SKM-1 (cell line): ENCODE results near the gene C10orf71.

Source experiments
- DNase-seq: peaks from one replicate; lab custom pipeline; 2025; ENCODE audit not compliant: unreplicated experiment; lab: John Stamatoyannopoulos, UW

Gene C10orf71

DNA sequence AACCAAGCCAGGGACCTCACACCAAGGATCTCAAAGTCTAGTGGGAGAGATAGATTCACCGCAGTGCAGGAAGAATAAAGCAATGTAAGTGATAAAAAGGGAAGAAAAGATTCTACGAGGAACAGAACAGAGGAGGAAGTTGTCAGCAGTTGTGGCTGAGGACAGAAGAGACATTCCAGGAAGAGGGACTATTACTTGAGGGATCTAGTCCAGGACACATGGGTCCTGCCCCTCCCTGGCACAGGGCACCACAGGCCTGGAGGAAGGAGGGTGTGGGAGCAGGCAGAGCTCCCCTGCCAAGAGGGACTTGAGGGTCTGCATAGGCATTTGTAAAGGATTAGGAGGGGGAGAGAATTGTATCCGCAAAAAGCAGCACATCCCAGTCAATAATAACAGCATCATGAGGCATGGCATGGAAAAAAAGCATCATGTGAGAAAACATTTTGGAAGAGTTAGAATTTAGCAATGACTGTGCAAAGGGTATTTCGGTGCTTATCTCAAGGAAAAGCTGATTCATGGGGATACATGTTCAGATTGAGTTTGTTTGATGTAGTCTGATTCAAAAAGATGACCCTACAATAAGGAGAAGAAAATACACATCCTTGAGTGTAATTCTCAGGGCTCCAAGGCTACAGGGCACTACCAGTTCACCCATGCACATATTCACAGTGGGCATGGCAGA is 12.7 kb downstream of the C10orf71 start:
- DNase-seq: no peak

- no peak for DNase-seq
Observed at GRCh38 chr10:49312246-49312869, 13.4 kb downstream of the C10orf71 start.

DNA sequence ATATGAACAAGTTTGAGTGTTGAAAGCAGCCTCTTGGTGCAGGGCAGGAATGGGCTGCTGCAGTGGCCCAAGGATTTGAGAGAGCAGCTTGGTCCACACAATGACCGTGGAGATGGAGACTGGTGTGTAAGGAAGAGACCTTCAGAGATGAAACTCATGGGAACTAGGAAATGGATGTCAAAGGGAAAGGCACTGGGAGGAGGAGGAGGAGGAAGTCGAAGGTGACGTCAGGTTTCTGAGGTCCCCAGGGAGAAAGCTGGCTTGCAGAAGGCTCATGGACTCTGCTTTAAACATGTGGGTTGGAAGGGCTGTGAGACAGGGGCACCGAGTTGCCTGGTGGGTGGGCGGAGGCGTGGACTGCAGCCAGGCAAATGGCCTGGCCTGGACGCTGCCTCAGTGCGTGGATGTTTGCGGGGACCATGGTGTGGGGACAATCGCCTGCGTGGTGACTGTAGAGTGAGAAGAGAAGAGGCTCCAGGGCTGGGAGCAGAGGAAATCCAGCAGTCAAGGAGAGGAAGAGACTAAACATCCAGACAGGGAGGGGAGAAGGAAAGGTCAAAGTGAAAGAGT is 14.6 kb downstream of the C10orf71 start:
- DNase-seq: no peak

DNA sequence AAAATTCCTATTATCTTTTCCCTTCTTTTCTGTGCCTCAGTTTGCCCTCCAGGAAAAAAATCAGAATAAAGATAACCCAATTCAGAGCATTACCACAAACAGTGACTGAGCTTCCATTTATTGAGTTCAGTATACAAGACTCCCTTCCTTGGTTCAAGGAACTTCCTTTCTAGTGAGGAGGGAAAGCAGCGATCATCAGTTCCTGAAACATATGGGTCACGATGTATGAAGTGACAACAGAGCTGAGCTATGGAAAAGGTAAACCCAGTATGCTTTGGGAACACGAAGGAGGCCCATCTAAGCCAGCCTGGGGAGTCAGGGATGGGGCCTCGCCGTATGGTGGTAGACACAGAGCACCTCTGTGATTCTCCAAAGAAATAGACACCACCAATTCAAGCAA is 15.8 kb downstream of the C10orf71 start:
- no peak for DNase-seq

DNA sequence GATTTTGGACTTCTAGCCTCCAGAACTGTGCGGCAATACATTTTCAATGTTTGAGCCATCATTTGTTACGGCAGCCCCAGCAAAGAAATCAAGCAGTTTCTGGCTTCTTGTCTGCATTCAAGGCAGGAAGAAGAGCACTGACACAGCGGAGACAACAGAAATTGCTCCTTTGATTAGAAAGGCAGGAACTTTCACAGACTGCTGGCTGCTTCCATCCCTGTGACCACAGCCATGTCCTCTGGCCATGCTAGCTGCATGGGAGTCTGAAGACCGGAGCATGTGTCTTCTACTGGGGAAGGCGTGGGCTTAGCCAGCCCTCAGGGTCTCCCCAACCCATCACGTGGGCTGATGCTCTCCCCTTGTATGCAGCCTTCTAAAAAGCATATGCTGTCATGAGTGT is 19.1 kb downstream of the C10orf71 start:
- DNase-seq: no peak

DNA sequence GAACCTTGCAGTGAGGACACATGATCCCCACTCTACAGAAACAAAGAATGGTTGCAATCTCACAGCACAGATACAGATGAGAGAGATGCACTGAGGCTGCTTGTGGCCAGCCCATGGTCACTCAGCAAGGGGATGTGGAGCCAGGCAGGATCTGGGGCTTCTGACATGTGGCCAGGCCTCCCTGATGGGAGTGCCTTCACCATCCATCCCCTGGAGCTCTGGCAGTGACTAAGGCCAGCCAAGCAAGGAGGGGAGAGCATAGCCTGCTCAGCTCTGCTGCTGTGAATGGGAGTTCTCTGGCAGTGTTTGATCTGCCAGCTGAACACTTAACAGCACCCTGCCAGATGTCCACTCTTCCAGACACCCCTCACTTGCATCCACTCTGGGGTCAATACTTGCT is 19.8 kb downstream of the C10orf71 start:
- DNase-seq: no peak

DNA sequence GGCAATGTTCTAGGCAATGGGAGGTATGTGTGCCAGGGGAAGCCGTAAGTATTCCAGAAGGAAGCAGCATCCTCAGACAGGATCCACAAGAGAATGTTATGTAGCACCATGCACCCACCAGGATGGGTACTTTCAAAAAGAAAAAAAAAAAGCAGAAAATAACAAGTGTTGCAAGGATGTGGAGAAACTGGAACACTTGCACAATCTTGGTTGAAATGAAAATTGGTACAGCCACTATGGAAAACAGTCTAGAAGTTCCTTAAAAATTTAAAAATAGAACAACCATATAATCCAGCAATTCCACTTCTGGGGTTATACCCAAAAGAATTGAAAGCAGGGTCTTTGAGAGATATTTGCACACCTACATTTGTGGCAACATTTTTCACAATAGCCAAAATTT is 20.2 kb downstream of the C10orf71 start:
- no peak for DNase-seq

DNA sequence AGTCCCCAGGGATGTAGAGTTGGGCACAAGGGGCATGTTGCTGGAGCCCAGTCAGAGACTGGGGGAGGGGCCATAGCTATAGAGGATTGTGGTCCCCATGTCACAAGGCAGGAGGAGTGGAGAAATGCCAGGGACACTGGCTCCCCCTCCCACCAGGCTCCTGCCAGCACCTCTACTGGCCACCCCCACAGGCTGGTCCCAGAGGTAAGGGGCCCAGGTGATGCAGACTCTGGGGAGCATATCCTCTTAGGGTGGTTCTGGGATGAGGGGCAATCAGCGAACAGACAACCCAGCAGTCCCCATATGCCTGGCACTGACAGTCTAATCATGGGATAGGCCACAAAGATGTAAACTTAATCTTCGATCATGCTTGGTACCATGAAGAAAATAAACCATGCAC is 21.2 kb downstream of the C10orf71 start:
- DNase-seq: no peak

- no peak for DNase-seq
Observed at GRCh38 chr10:49321021-49321420, 22.1 kb downstream of the C10orf71 start.

DNA sequence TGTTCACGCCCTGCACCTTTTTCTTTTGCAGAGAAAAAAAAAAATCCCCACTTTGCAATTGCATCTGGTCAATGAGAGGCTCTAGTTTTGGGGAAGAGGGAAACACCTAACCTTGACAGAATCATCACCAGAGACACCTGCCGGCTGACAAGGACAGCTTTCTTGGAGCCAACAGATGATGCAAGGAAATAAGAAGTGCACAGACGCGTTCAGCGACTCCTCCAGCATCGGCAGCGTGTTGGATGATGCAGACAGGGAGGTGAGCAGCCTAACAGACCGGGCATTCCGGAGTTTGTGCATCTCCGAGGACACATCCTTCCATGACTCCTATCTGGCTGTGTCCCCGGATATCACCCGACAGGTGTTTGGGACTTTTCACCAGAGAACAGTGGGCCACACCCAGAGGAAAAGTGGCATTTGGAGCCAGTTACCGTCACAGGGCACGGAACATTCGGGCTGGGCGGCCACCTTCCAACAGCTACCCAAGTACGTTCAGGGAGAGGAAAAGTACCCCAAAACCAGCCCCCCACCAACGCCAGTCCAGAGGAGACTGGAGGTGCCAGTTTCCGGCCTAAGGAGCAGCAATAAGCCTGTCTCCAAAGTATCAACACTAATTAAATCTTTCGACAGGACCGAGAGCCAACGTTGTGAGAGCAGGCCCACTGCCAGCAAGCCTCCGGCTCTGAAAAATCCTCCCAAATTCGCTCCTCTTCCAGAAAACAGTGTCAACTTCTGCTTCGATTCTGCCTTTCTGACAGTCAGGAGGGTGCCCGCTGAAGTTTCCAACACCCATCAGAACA is 23.6 kb downstream of the C10orf71 start:
- DNase-seq: no peak

DNA sequence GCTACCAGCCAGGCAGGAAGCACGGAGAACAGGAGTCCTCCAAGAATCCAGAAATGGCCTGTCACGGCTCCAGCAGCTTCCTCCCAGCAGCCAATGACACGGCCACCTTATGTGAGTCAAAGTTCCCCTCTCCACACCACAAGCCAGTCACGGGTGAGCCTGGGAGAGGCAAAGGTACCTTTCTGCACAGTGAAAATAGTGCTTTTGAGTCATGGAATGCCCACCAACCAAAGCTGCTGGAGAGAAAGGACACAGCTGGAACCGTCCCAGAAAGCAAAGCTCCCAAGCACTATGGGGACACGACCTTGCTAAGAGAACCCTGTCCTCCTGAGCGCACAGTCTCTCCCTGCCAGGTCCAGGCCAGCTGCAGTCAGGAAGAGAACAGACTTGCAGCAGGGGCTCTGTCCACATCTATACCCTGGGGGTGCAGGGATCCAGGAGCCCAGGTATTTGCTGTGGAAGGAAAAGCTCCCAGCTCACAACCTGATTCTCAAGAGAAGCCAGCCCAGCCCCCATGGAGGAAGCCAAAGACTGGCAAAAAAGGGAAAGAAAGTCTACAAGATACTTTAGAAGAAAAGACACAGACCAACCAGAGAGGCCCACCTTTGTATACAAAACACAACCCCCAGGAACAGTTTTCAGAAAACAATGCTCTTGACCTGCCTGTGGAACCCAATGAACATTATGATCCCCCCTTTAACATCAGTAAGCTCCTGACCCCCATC is 24.4 kb downstream of the C10orf71 start:
- no peak for DNase-seq

- no peak for DNase-seq
Observed at GRCh38 chr10:49323896-49324270, 24.9 kb downstream of the C10orf71 start.

DNA sequence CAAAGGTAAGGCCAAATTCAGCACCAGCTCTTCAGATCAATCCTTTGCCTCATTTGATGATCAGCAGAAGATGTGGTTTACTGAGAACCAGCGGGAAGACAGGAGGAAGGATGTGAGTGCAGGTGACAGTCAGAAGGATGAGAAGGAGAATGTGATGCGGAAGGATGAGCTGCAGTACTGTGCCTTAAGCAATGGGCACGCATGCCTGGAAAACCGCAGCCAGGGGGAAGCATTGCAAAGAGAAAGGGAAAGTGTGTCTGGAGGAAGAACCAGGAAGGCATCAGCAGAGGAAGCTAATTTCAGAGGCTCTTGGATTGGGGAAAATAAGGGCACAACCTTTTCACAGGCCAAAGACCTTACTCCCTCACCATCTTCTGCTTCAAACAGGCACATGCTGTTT is 25.7 kb downstream of the C10orf71 start:
- DNase-seq: no peak

DNA sequence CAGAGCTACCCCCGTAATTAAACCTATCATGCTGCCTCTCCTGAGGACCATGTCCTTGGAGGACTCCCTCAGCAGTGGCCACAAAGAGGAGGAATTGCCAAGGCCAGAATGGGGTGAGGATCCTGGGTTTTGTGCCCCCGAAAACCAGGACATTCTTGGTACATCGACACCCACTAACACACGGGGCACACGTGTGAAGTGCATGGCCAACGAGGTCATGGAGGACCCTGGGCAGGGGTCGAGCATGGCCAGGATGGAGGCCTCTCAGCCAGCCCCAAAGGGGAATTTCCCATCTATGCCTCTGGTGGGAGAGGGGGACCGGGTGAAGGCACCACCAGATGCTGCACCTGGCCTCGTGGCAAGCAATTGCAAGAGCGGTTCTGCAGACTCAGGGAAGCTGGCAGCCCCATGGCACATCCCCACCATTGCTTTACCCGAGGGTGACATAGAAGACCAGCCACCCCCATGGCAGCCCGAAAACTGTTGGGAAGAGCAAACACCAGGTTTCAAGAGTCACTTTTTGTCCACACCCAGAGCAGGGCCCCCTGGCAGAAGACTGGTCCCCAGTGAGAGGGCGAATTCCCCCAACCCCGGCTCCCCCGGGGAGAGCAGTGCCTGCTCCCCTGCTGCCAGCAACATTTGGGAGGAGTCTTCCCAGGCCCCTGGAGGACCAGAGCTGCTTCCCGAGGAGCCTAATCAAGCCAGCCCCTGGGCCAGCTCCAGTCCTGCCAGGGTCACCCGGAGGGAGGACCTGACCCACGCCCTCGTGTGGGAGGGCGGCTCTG is 26.4 kb downstream of the C10orf71 start:
- no peak for DNase-seq

GRCh38 chr10:49325916-49326783 is 27.2 kb downstream of the C10orf71 start:
- DNase-seq: no peak

GRCh38 chr10:49327036-49327813 is 28.3 kb downstream of the C10orf71 start:
- DNase-seq: no peak

- no peak for DNase-seq
Observed at GRCh38 chr10:49328401-49329145, 29.6 kb downstream of the C10orf71 start.

DNA sequence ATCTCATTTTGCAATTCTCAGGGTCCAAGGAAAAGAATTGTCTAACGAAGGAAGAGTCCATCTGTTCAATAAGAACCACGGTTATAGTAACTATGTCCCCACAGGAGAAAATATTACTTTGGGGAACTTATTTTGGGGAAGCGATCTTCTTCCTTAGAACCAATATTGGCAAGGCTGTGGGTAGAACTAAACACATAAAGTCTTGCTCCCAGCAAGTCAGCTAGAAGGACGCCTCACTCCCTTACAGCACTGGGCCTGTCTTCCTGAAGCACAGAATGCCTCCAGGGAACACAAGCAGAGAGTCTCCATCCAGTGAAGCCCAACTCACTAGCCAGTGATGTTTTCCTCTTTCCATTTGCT is 30.2 kb downstream of the C10orf71 start:
- no peak for DNase-seq
